Left ventricle myocardium inferior (tissue), 1 donor: ENCODE results near the gene PRDM16. TPM values are rescaled to one million over a fixed set of nuclear protein-coding genes. Genes with fewer than 3 reads are reported as not detected.

Experiments used
- DNase-seq: peaks from one replicate; pipeline ENCODE4 v3.0.0-alpha.2; 2020
- H3K27ac ChIP-seq: fragments of 200-600 bp; replicated peaks from 2 replicates; pipeline ENCODE4 v1.8.0; 2021
- H3K27me3 ChIP-seq: fragments of 200-600 bp; 2 replicates; pipeline ENCODE4 v1.8.0; 2021; ENCODE audit warnings: low read depth
- H3K36me3 ChIP-seq: fragments of 200-600 bp; 2 replicates; pipeline ENCODE4 v1.8.0; 2021
- H3K4me1 ChIP-seq: fragments of 200-600 bp; 2 replicates; pipeline ENCODE4 v1.8.0; 2021
- H3K4me3 ChIP-seq: fragments of 200-600 bp; 2 replicates; pipeline ENCODE4 v1.8.0; 2021; ENCODE audit warnings: mild to moderate bottlenecking, moderate library complexity
- H3K9me3 ChIP-seq: fragments of 200-600 bp; replicated peaks from 2 replicates; pipeline ENCODE4 v1.8.0; 2021
- CTCF ChIP-seq: fragments of 200-600 bp; IDR thresholded peaks from 2 replicates; pipeline ENCODE4 v1.8.0; 2021; ENCODE audit warnings: antibody characterized with exemption, mild to moderate bottlenecking, borderline replicate concordance
- intact Hi-C: fragments of 100-400 bp; cut with micrococcal nuclease; formaldehyde crosslinking; loops from one replicate; pipeline ENCODE4 v1.11.0; 2022
- total RNA-seq: library from RNA; stranded (reverse); fragmentation: NEBNext Ultra II Directional; extraction: Animal tissue kit (Norgen Biotek cat#: 25700); gene quantifications from one replicate; pipeline ENCODE4 v1.2.1, GENCODE V29; 2021
- donor health status: DM: no; HTN: yes; CAD: no; lungs with severe emphysema.

Gene PRDM16
- total RNA-seq, 1 donor from 2014 or later: 16.6 TPM

- no peaks in the 10 kb centered on the region for H3K9me3 ChIP-seq
- H3K27ac ChIP-seq: peak overlapping the region; percentile 61
- TF ChIP-seq CTCF: no peak
- no peak overlapping the region for H3K4me3 ChIP-seq
- peaks cover 12% of the 10 kb centered on the region for H3K27me3 ChIP-seq
- intact Hi-C loops: no loop called here
- peaks cover 63% of the 10 kb centered on the region for H3K4me1 ChIP-seq
- H3K36me3 ChIP-seq: no peaks in the 10 kb centered on the region
- no peak for DNase-seq
Observed at GRCh38 chr1:3093898-3094626, 25.1 kb downstream of the PRDM16 start.

GRCh38 chr1:3094863-3095780 lies 26.1 kb downstream of the PRDM16 start:
- Histone ChIP-seq H3K9me3 (no peaks in the 10 kb centered on the region), H3K4me1 (peaks cover 70% of the 10 kb centered on the region), H3K4me3 (no peak overlapping the region), H3K27ac (peak overlapping the region; percentile 61), H3K36me3 (no peaks in the 10 kb centered on the region), H3K27me3 (peaks cover 9% of the 10 kb centered on the region)
- intact Hi-C loops: no loop called here
- no peak for DNase-seq
- no peak for TF ChIP-seq CTCF

GRCh38 chr1:3096345-3096744 lies 27.3 kb downstream of the PRDM16 start:
- H3K4me3 ChIP-seq: no peak overlapping the region
- DNase-seq: no peak
- H3K4me1 ChIP-seq: peaks cover 82% of the 10 kb centered on the region
- intact Hi-C loops: no loop called here
- TF ChIP-seq CTCF: no peak
- H3K9me3 ChIP-seq: no peaks in the 10 kb centered on the region
- peak overlapping the region; percentile 52 for H3K27ac ChIP-seq
- H3K36me3 ChIP-seq: no peaks in the 10 kb centered on the region
- peaks cover 9% of the 10 kb centered on the region for H3K27me3 ChIP-seq

GRCh38 chr1:3097231-3097630 lies 28.2 kb downstream of the PRDM16 start:
- Histone ChIP-seq H3K27me3 (peaks cover 11% of the 10 kb centered on the region), H3K4me3 (no peak overlapping the region), H3K9me3 (no peaks in the 10 kb centered on the region), H3K36me3 (no peaks in the 10 kb centered on the region), H3K4me1 (peaks cover 91% of the 10 kb centered on the region), H3K27ac (peak overlapping the region; percentile 52)
- DNase-seq: no peak
- TF ChIP-seq CTCF: no peak
- intact Hi-C loops: no loop called here

GRCh38 chr1:3097861-3098260 lies 28.9 kb downstream of the PRDM16 start:
- H3K9me3 ChIP-seq: no peaks in the 10 kb centered on the region
- peak overlapping the region; percentile 52 for H3K27ac ChIP-seq
- no peaks in the 10 kb centered on the region for H3K36me3 ChIP-seq
- peak; percentile 35 for DNase-seq
- TF ChIP-seq CTCF: no peak
- intact Hi-C loops: no loop called here
- peaks cover 91% of the 10 kb centered on the region for H3K4me1 ChIP-seq
- no peak overlapping the region for H3K4me3 ChIP-seq
- peaks cover 11% of the 10 kb centered on the region for H3K27me3 ChIP-seq
